Tibial artery (tissue), 4 donors: Measurements from ENCODE around the gene LRRC7.
"Not testable (repeated sequence)": the region's sequence is repeated elsewhere in the genome, so short reads cannot be mapped to it uniquely, and the experiment has no call there.

Source experiments
- DNase-seq, 2 donors: peaks; one replicate each; pipeline ENCODE4 v3.0.0-alpha.2; 2019
- H3K27ac ChIP-seq, 2 donors: fragments of 200-600 bp; sonication (generic) in 1 of 2; 1 replicate in 1 of 2; 2 replicates in 1 of 2; pipeline ENCODE4 v1.5.1; 2018 to 2019; ENCODE audit warnings: mild to moderate bottlenecking in 1 of 2
- H3K27me3 ChIP-seq, 2 donors: fragments of 200-600 bp; sonication (generic) in 1 of 2; one replicate each; pipeline versions ENCODE4 v1.5.1 to v1.6.0; 2016 to 2019
- H3K36me3 ChIP-seq, 3 donors: fragments of 200-600 bp; sonication (generic) in 2 of 3; one replicate each; pipeline ENCODE4 v1.5.1; 2016 to 2019; ENCODE audit warnings: mild to moderate bottlenecking in 2 of 3
- H3K4me1 ChIP-seq, 4 donors: fragments of 200-600 bp; sonication (generic) in 2 of 4; 1 replicate in 3 of 4; 2 replicates in 1 of 4; pipeline ENCODE4 v1.5.1; 2016 to 2019
- H3K4me3 ChIP-seq, 2 donors: fragments of 200-600 bp; sonication (generic) in 1 of 2; 1 replicate in 1 of 2; 2 replicates in 1 of 2; pipeline ENCODE4 v1.5.1; 2018 to 2019; ENCODE audit warnings: mild to moderate bottlenecking in 2 of 2
- H3K9me3 ChIP-seq, 3 donors: fragments of 200-600 bp; sonication (generic) in 1 of 3; one replicate each; pipeline ENCODE4 v1.5.1; 2016 to 2019
- CTCF ChIP-seq, 2 experiments: fragments of 200-600 bp in 1 of 2; fragments of 450-650 bp in 1 of 2; IDR thresholded peaks; one replicate each; pipeline ENCODE4 v1.5.1; 2017 to 2019; ENCODE audit warnings: antibody characterized with exemption in 2 of 2, mild to moderate bottlenecking in 1 of 2, moderate library complexity in 1 of 2
- intact Hi-C: fragments of 100-400 bp; cut with DNase I; formaldehyde crosslinking; loops from one replicate; pipeline ENCODE4 v1.15.0; 2023; ENCODE audit warnings: low total_unique reads

LRRC7 gene

DNA sequence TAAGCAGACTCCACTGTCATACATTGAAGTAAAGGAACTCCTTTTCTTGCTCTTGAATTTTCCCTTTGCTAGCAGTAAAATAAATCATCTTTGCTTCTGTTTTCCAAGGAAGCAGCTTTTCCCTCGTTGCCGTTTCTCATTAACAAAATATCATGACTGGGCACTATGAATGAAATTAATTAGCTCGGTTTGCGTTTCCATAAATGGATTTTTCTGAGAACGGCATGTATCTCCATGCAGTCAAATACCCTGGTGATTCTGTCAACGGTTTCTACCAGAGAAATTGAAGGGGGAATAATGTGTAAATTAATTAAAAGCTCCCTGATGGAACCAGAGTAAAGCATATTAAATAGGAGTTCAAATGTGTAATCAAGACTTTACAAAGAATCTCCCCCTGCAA lies 372.5 kb downstream of the LRRC7 start:
- no peaks in the 10 kb centered on the region for H3K36me3 ChIP-seq
- H3K27me3 ChIP-seq, result no peaks in the 10 kb centered on the region
- H3K9me3 ChIP-seq, result no peaks in the 10 kb centered on the region
- no peak overlapping the region for H3K4me3 ChIP-seq
- no peaks in the 10 kb centered on the region for H3K4me1 ChIP-seq
- H3K27ac ChIP-seq, result no peak overlapping the region
- intact Hi-C loops, result no loop called here
- DNase-seq, result no peak
- no peak for TF ChIP-seq CTCF (IDR thresholded peaks at IDR 0.05)

GRCh38 chr1:69940816-69941215 lies 373.1 kb downstream of the LRRC7 start:
- Histone ChIP-seq H3K27me3 (no peaks in the 10 kb centered on the region), H3K4me1 (no peaks in the 10 kb centered on the region), H3K9me3 (peaks cover 0 to 3% (median 2%) of the 10 kb centered on the region in 3 donors), H3K27ac (no peak overlapping the region), H3K36me3 (no peaks in the 10 kb centered on the region), H3K4me3 (no peak overlapping the region)
- no peak for TF ChIP-seq CTCF (IDR thresholded peaks at IDR 0.05)
- no peak for DNase-seq
- intact Hi-C loops, result no loop called here

DNA sequence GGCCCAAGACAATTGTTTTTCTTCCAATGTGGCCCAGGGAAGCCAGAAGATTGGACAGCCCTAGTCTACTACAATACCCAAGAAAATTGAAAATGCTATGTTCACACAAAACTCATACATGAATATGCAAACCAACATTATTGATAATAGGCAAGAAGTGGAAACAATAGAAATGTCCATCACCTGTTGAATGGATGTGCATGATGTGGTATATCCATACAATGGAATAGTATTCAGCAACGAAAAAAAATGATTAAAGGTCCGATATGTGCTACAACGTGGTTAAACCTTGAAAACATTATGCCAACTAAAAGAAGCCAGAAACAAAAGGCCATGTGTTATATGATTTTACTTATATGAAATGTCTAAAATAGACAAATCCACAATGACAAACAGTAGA lies 375.3 kb downstream of the LRRC7 start:
- Histone ChIP-seq H3K4me1 (no peaks in the 10 kb centered on the region), H3K9me3 (peaks cover 0 to 11% (median 10%) of the 10 kb centered on the region in 3 donors), H3K27ac (no peak overlapping the region), H3K36me3 (no peaks in the 10 kb centered on the region), H3K4me3 (no peak overlapping the region), H3K27me3 (no peaks in the 10 kb centered on the region)
- no peak for TF ChIP-seq CTCF (IDR thresholded peaks at IDR 0.05)
- no peak for DNase-seq
- intact Hi-C loops, result no loop called here

- DNase-seq, result no peak
- Histone ChIP-seq H3K4me1 (no peaks in the 10 kb centered on the region), H3K36me3 (no peaks in the 10 kb centered on the region), H3K4me3 (no peak overlapping the region), H3K27ac (no peak overlapping the region), H3K9me3 (peaks cover 0 to 11% (median 10%) of the 10 kb centered on the region in 3 donors), H3K27me3 (no peaks in the 10 kb centered on the region)
- intact Hi-C loops, result no loop called here
- no peak for TF ChIP-seq CTCF (IDR thresholded peaks at IDR 0.05)
Observed at GRCh38 chr1:69946935-69947334, 379.2 kb downstream of the LRRC7 start.

DNA sequence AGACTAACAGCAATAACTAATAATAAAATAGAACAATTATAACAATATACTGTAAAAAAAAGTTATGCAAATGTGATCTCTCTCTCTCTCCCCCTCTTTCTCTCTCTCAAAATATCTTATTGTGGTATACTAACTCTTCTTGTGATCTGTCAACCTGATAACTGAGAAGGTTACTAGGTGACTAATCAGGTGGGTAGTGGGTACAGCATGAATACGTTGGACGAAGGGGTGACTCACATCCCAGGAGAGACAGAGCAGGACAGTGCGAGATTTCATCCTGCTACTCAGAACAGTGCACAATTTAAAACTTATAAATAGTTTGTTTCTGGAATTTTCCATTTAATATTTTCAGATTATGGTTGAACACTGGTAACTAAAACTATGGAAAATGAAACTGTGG lies 380.1 kb downstream of the LRRC7 start:
- H3K4me3 ChIP-seq, result no peak overlapping the region
- peaks cover 0 to 11% (median 10%) of the 10 kb centered on the region in 3 donors for H3K9me3 ChIP-seq
- no peaks in the 10 kb centered on the region for H3K4me1 ChIP-seq
- TF ChIP-seq CTCF (IDR thresholded peaks at IDR 0.05), result no peak
- no peaks in the 10 kb centered on the region for H3K27me3 ChIP-seq
- no peaks in the 10 kb centered on the region for H3K36me3 ChIP-seq
- no peak overlapping the region for H3K27ac ChIP-seq
- intact Hi-C loops, result no loop called here
- no peak for DNase-seq

GRCh38 chr1:69952676-69953075 lies 385.0 kb downstream of the LRRC7 start:
- Histone ChIP-seq H3K4me3 (no peak overlapping the region), H3K27me3 (no peaks in the 10 kb centered on the region), H3K36me3 (no peaks in the 10 kb centered on the region), H3K27ac (no peak overlapping the region), H3K4me1 (no peaks in the 10 kb centered on the region), H3K9me3 (no peaks in the 10 kb centered on the region)
- no peak for DNase-seq
- TF ChIP-seq CTCF (IDR thresholded peaks at IDR 0.05), result no peak
- intact Hi-C loops, result no loop called here

GRCh38 chr1:69962452-69962851 lies 394.7 kb downstream of the LRRC7 start:
- intact Hi-C loops, H3K4me1 ChIP-seq, H3K9me3 ChIP-seq, H3K4me3 ChIP-seq, H3K27ac ChIP-seq, H3K27me3 ChIP-seq, DNase-seq, H3K36me3 ChIP-seq: not testable (repeated sequence)
